Endothelial cell (in vitro differentiated cells): Measurements from ENCODE around the gene ANKIB1. TPM values are rescaled to one million over a fixed set of nuclear protein-coding genes. Genes with fewer than 3 reads are reported as not detected.

Source experiments
- DNase-seq: peaks from one replicate; pipeline ENCODE4 v3.0.0; 2021; ENCODE audit warnings: low spot score
- H3K27ac Mint-ChIP-seq: one replicate; pipeline ENCODE4 v1.8.0; 2021; ENCODE audit warnings: mixed read lengths, inconsistent platforms; ENCODE audit not compliant: unreplicated experiment
- H3K27me3 Mint-ChIP-seq: one replicate; pipeline ENCODE4 v1.8.0; 2021; ENCODE audit warnings: mild to moderate bottlenecking, moderate library complexity, mixed read lengths, inconsistent platforms; ENCODE audit not compliant: unreplicated experiment
- H3K36me3 Mint-ChIP-seq: one replicate; pipeline ENCODE4 v1.8.0; 2021; ENCODE audit warnings: mild to moderate bottlenecking, low read depth, mixed read lengths, inconsistent platforms; ENCODE audit not compliant: unreplicated experiment
- H3K4me1 Mint-ChIP-seq: one replicate; pipeline ENCODE4 v1.8.0; 2021; ENCODE audit warnings: mild to moderate bottlenecking, mixed read lengths, inconsistent platforms; ENCODE audit not compliant: unreplicated experiment
- H3K4me3 Mint-ChIP-seq: one replicate; pipeline ENCODE4 v1.8.0; 2021; ENCODE audit warnings: mild to moderate bottlenecking, mixed read lengths, inconsistent platforms; ENCODE audit not compliant: unreplicated experiment
- H3K9me3 Mint-ChIP-seq: one replicate; pipeline ENCODE4 v1.8.0; 2021; ENCODE audit warnings: mixed read lengths, inconsistent platforms; ENCODE audit not compliant: unreplicated experiment
- total RNA-seq: library from RNA; stranded (reverse); fragmentation: NEBNext Ultra II Directional; extraction: Animal tissue kit (Norgen Biotek cat#: 25700); gene quantifications from one replicate; pipeline ENCODE4 v1.2.1, GENCODE V29; 2021; ENCODE audit not compliant: unreplicated experiment
- TF ChIP-seq, protein P1 (sequence below): fragments of 200-600 bp; sonication (generic); IDR thresholded peaks from one replicate; pipeline ENCODE4 v1.5.0; 2021; ENCODE audit warnings: antibody characterized with exemption; ENCODE audit not compliant: unreplicated experiment

Gene ANKIB1
- total RNA-seq, 1 donor from 2014 or later, result 51.0 TPM

DNA sequence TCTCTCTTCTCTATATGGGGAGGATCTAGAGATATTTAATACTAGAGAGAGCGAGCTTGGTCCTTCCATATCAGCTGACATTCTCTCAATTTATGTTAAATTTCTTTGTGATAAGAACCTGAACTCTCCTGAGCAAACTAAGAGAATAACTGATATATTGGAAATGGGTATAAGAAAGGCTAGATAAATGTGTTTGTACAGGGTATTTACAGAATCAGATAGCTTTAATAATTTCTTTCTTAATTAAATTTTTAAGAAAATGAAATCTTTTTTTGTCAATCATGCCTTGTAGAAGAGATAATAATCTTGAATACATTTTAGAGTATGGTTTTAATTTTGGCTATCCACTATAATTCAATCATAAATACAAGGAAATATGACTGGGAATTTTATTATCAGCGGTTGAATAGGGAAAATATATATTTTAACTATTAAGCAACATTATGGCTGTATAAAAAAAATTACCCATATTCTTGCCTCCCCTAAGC, 58.7 kb downstream of the ANKIB1 start:
- TF ChIP-seq, protein P1, sequence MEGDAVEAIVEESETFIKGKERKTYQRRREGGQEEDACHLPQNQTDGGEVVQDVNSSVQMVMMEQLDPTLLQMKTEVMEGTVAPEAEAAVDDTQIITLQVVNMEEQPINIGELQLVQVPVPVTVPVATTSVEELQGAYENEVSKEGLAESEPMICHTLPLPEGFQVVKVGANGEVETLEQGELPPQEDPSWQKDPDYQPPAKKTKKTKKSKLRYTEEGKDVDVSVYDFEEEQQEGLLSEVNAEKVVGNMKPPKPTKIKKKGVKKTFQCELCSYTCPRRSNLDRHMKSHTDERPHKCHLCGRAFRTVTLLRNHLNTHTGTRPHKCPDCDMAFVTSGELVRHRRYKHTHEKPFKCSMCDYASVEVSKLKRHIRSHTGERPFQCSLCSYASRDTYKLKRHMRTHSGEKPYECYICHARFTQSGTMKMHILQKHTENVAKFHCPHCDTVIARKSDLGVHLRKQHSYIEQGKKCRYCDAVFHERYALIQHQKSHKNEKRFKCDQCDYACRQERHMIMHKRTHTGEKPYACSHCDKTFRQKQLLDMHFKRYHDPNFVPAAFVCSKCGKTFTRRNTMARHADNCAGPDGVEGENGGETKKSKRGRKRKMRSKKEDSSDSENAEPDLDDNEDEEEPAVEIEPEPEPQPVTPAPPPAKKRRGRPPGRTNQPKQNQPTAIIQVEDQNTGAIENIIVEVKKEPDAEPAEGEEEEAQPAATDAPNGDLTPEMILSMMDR, result no peak
- no peak for DNase-seq
- H3K27ac Mint-ChIP-seq, result no peak overlapping the region
- H3K36me3 Mint-ChIP-seq, result no peaks in the 10 kb centered on the region
- no peaks in the 10 kb centered on the region for H3K9me3 Mint-ChIP-seq
- no peak overlapping the region for H3K4me3 Mint-ChIP-seq
- no peaks in the 10 kb centered on the region for H3K27me3 Mint-ChIP-seq
- no peaks in the 10 kb centered on the region for H3K4me1 Mint-ChIP-seq

DNA sequence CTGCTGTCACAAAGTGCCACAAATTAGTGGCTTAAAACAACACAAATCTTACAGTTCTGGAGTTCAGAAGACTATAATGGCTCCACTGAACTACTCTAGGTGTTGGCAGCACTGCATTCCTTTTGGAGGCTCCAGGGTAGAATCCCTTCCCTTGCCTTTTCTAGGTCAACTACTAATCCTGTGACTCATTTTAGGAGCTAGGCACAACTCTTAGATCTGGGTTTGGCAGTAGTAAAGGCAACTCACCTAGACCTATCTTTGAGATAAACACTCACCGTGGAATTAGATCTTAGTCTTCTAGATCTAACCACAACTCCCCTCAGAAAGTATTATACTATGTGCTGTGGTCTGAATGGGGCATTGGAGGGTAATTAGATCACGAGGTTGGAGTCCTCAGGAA, 60.4 kb downstream of the ANKIB1 start:
- H3K4me3 Mint-ChIP-seq, result no peak overlapping the region
- H3K27me3 Mint-ChIP-seq, result no peaks in the 10 kb centered on the region
- no peak overlapping the region for H3K27ac Mint-ChIP-seq
- no peak for DNase-seq
- H3K4me1 Mint-ChIP-seq, result no peaks in the 10 kb centered on the region
- no peaks in the 10 kb centered on the region for H3K9me3 Mint-ChIP-seq
- TF ChIP-seq, protein P1, result no peak
- H3K36me3 Mint-ChIP-seq, result no peaks in the 10 kb centered on the region

DNA sequence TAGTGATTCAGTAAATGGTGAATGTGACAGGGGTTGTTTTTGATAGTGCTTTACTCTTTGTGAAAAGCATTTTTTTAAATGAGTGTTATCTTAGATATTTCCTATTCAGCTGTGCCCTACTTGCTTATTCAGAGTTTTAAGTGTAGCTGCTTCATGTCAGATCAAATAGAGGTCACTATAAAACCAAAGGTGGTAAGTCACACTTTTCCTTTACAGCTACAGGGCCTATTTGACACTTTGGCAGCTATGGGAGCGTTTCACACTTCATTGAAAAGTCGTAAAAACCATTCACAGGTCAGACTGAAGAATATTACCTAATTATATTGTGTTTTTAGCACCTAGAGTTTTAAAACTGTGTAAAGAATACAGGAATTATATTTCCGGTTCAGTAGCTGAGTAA, 67.3 kb downstream of the ANKIB1 start:
- Mint-ChIP-seq H3K27ac (no peak overlapping the region), H3K36me3 (no peaks in the 10 kb centered on the region), H3K4me1 (no peaks in the 10 kb centered on the region), H3K4me3 (no peak overlapping the region), H3K27me3 (no peaks in the 10 kb centered on the region), H3K9me3 (no peaks in the 10 kb centered on the region)
- no peak for DNase-seq
- TF ChIP-seq, protein P1, result no peak

DNA sequence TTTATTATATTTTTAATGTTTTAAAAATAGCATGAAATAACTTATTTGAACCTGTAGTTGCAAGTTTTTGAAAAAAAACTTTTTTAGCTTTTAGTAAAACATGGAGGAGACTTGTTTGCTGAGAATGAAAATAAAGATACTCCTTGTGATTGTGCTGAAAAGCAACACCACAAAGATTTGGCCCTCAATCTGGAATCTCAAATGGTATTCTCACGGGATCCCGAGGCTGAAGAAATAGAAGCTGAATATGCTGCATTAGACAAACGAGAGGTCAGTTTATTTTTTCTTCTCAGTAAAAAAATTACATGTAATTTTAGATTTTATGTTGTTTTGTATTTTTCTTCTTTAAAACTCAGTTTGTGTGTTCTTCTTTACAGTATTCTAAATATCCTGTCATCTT, 73.5 kb downstream of the ANKIB1 start:
- no peak for DNase-seq
- Mint-ChIP-seq H3K36me3 (peaks cover 6% of the 10 kb centered on the region), H3K4me3 (no peak overlapping the region), H3K9me3 (no peaks in the 10 kb centered on the region), H3K27ac (no peak overlapping the region), H3K27me3 (no peaks in the 10 kb centered on the region), H3K4me1 (no peaks in the 10 kb centered on the region)
- TF ChIP-seq, protein P1, result no peak

DNA sequence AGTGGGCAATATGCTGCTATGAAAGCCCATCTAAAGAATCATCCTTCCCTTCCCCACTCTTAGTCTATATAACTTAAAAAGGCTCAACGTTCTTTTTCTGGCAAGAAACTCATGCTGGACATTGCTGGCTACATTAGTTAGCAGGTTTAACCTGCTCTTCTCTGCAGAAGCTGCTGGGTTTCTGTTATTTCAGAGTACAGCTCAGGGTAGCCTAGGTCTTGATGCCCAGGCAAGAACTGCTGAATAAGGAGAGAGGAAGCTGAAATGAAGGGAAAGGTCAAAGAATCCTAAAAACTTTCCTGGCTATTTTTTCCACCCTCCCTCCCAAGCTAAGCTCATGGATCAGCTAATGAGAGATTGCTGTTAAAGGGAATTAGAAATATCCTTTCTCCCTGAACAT, 79.4 kb downstream of the ANKIB1 start:
- no peak overlapping the region for H3K4me3 Mint-ChIP-seq
- TF ChIP-seq, protein P1, result no peak
- no peaks in the 10 kb centered on the region for H3K9me3 Mint-ChIP-seq
- no peaks in the 10 kb centered on the region for H3K4me1 Mint-ChIP-seq
- no peaks in the 10 kb centered on the region for H3K27me3 Mint-ChIP-seq
- DNase-seq, result no peak
- H3K36me3 Mint-ChIP-seq, result peaks cover 3% of the 10 kb centered on the region
- no peak overlapping the region for H3K27ac Mint-ChIP-seq
